Measurements from ENCODE around the gene MEIS1. TPM values are rescaled to one million over a fixed set of nuclear protein-coding genes. Genes with fewer than 3 reads are reported as not detected.

MEIS1 gene
- total and polyA plus RNA-seq, 2 of the 8 experiments (the other 6 are each of a cell fraction or from before 2014, with no cell fraction given), result 0.17 to 1.2 TPM

- peak; percentile 39 to 53 (median 40) for TF ChIP-seq CTCF (IDR thresholded peaks at IDR 0.05; ENCODE audit: control extremely low read depth in 1 of 3, insufficient read depth in 1 of 3, low read depth in 1 of 3, low read length in 3 of 3)
- TF ChIP-seq SP4 (IDR thresholded peaks at IDR 0.05; ENCODE audit: low read length), result no peak
- no peak for TF ChIP-seq SIRT6 (IDR thresholded peaks at IDR 0.05; ENCODE audit: low read length)
- peak; percentile 60; the same call in 1 of the 2 replicates for TF ChIP-seq E2F6 (IDR thresholded peaks at IDR 0.05)
- peak; percentile 69 for TF ChIP-seq ASH2L (IDR thresholded peaks at IDR 0.05; ENCODE audit: low read length)
- TF ChIP-seq GTF2F1 (IDR thresholded peaks at IDR 0.05; ENCODE audit: borderline replicate concordance, low read depth, low read length), result no peak
- no peak for TF ChIP-seq YY1 (IDR thresholded peaks at IDR 0.05; ENCODE audit: low read depth, low read length)
- no peak for TF ChIP-seq PHF8 (conservative IDR thresholded peaks at IDR 0.05; ENCODE audit: low read depth, low read length)
- peak; percentile 30 to 54; a peak in 3 of 4 replicates for TF ChIP-seq RAD21 (IDR thresholded peaks at IDR 0.05 in 1 of 2, conservative IDR thresholded peaks at IDR 0.05 in 1 of 2; ENCODE audit: low read depth in 2 of 2, low read length in 2 of 2)
- no peak for TF ChIP-seq TAF1 (IDR thresholded peaks at IDR 0.05; ENCODE audit: low read depth, low read length)
- no peak for TF ChIP-seq BACH1 (IDR thresholded peaks at IDR 0.05; ENCODE audit: low read length)
- TF ChIP-seq SP1 (IDR thresholded peaks at IDR 0.05; ENCODE audit: low read depth, low read length), result no peak
Measured at GRCh38 chr2:66445925-66446871, 11.3 kb downstream of the MEIS1 start (continued).

Data from H1 (cell line).